Neural cell (in vitro differentiated cells): ENCODE results near the gene LIMS4.
"Not testable (repeated sequence)": the region's sequence is repeated elsewhere in the genome, so short reads cannot be mapped to it uniquely, and the experiment has no call there.

Experiments used
- CTCF ChIP-seq: fragments of 450-650 bp; IDR thresholded peaks from 2 replicates; pipeline ENCODE4 v1.5.1; 2014; ENCODE audit warnings: antibody characterized with exemption, mild to moderate bottlenecking, moderate library complexity; ENCODE audit not compliant: poor library complexity, severe bottlenecking
- EP300 ChIP-seq: fragments of 450-650 bp; conservative IDR thresholded peaks from 2 replicates; pipeline ENCODE4 v1.6.1; 2014; ENCODE audit warnings: antibody characterized with exemption, mild to moderate bottlenecking, moderate library complexity; ENCODE audit not compliant: poor library complexity, severe bottlenecking
- EZH2 ChIP-seq: fragments of 200-600, 300-800 bp; shearing (Covaris generic), sonication (generic); IDR thresholded peaks from 2 replicates; pipeline ENCODE4 v1.6.1; 2014; ENCODE audit warnings: antibody characterized with exemption, low read length, borderline replicate concordance, mild to moderate bottlenecking; ENCODE audit not compliant: insufficient read depth, poor library complexity, severe bottlenecking
- MXI1 ChIP-seq: fragments of 450-650 bp; conservative IDR thresholded peaks from 2 replicates; pipeline ENCODE4 v1.6.1; 2014; ENCODE audit warnings: antibody characterized with exemption, mild to moderate bottlenecking; ENCODE audit not compliant: poor library complexity, severe bottlenecking
- POLR2AphosphoS5 ChIP-seq: IDR thresholded peaks from 2 replicates; pipeline ENCODE4 v1.6.1; 2012
- RAD21 ChIP-seq: fragments of 450-650 bp; conservative IDR thresholded peaks from 2 replicates; pipeline ENCODE4 v1.6.1; 2014; ENCODE audit warnings: antibody characterized with exemption, mild to moderate bottlenecking, moderate library complexity
- REST ChIP-seq: IDR thresholded peaks from 2 replicates; pipeline ENCODE4 v1.6.1; 2012; ENCODE audit warnings: borderline replicate concordance
- SMC3 ChIP-seq: fragments of 450-650 bp; conservative IDR thresholded peaks from 2 replicates; pipeline ENCODE4 v1.6.1; 2014; ENCODE audit warnings: antibody characterized with exemption, mild to moderate bottlenecking, moderate library complexity; ENCODE audit not compliant: poor library complexity
- TAF1 ChIP-seq: IDR thresholded peaks from 2 replicates; pipeline ENCODE4 v1.6.1; 2012; ENCODE audit warnings: low read depth

GRCh38 chr2:110468921-110469320 lies 3.7 kb downstream of the LIMS4 start:
- not testable (repeated sequence) for TF ChIP-seq CTCF, REST, TAF1, SMC3, RAD21, EZH2, POLR2AphosphoS5, EP300, MXI1
